ENCODE results near the gene PRKAA1.

The PRKAA1 gene

GRCh38 chr5:40780199-40780598 is 18.0 kb downstream of the PRKAA1 start:
- DNase-seq (ENCODE audit: low spot score): no peak

GRCh38 chr5:40779561-40779960 is 18.6 kb downstream of the PRKAA1 start:
- DNase-seq (ENCODE audit: low spot score): no peak

- DNase-seq (ENCODE audit: low spot score): no peak
These were observed 20.0 kb downstream of the PRKAA1 start for GRCh38 chr5:40778133-40778532.

GRCh38 chr5:40776658-40776977 is 21.6 kb downstream of the PRKAA1 start:
- no peak for DNase-seq (ENCODE audit: low spot score)

- no peak for DNase-seq (ENCODE audit: low spot score)
These were observed 22.1 kb downstream of the PRKAA1 start for GRCh38 chr5:40775846-40776657.

- no peak for DNase-seq (ENCODE audit: low spot score)
These were observed 22.9 kb downstream of the PRKAA1 start for GRCh38 chr5:40775085-40775845.

- DNase-seq (ENCODE audit: low spot score): no peak
These were observed 23.6 kb downstream of the PRKAA1 start for GRCh38 chr5:40774623-40775022.

GRCh38 chr5:40770764-40771163 is 27.4 kb downstream of the PRKAA1 start:
- DNase-seq (ENCODE audit: low spot score): no peak

GRCh38 chr5:40762705-40763104 is 35.5 kb downstream of the PRKAA1 start:
- no peak for DNase-seq (ENCODE audit: low spot score)

- DNase-seq (ENCODE audit: low spot score): no peak
These were observed 40.8 kb downstream of the PRKAA1 start for GRCh38 chr5:40757400-40757799.

- peak; percentile 89 for DNase-seq (ENCODE audit: low spot score)
These were observed 42.5 kb downstream of the PRKAA1 start, which contains the start of gene TTC33 for GRCh38 chr5:40755407-40756365. TTC33 (minus strand) TSS chr5:40755961; CDS start chr5:40747018, 8,943 bp downstream.

GRCh38 chr5:40755093-40755406 is 43.1 kb downstream of the PRKAA1 start:
- peak; percentile 83 for DNase-seq (ENCODE audit: low spot score)

- no peak for DNase-seq (ENCODE audit: low spot score)
These were observed 43.6 kb downstream of the PRKAA1 start for GRCh38 chr5:40754381-40755092.

GRCh38 chr5:40746703-40747102 is 51.5 kb downstream of the PRKAA1 start:
- DNase-seq (ENCODE audit: low spot score): no peak

GRCh38 chr5:40743771-40744170 is 54.4 kb downstream of the PRKAA1 start:
- DNase-seq (ENCODE audit: low spot score): no peak

- no peak for DNase-seq (ENCODE audit: low spot score)
These were observed 59.7 kb downstream of the PRKAA1 start for GRCh38 chr5:40738502-40738901.

- DNase-seq (ENCODE audit: low spot score): peak; percentile 58
These were observed 61.9 kb downstream of the PRKAA1 start for GRCh38 chr5:40736103-40736875.

GRCh38 chr5:40735609-40736008 is 62.6 kb downstream of the PRKAA1 start:
- no peak for DNase-seq (ENCODE audit: low spot score)

- DNase-seq (ENCODE audit: low spot score): no peak
These were observed 63.2 kb downstream of the PRKAA1 start for GRCh38 chr5:40734986-40735385.

GRCh38 chr5:40733879-40734563 is 64.2 kb downstream of the PRKAA1 start:
- no peak for DNase-seq (ENCODE audit: low spot score)

Data from hematopoietic multipotent progenitor cell treated with erythropoietin and hydrocortisone succinate and interleukin-3 and kit ligand, for 17 days (in vitro differentiated cells).